Thyroid gland (tissue), 4 donors: ENCODE measurements around the gene VPS35L. TPM values are rescaled to one million over a fixed set of nuclear protein-coding genes. Genes with fewer than 3 reads are reported as not detected.
A peak's percentile ranks its signal among the peaks of the same experiment; 100 is the strongest.

Source experiments
- DNase-seq, 2 donors: peaks; one replicate each; pipeline ENCODE4 v3.0.0-alpha.2; 2019
- H3K27ac ChIP-seq, 3 donors: fragments of 200-600 bp; sonication (generic); 1 replicate in 2 of 3; 2 replicates in 1 of 3; pipeline ENCODE4 v1.5.1; 2016 to 2019; ENCODE audit warnings: mild to moderate bottlenecking in 1 of 3, moderate library complexity in 1 of 3
- H3K27me3 ChIP-seq: fragments of 200-600 bp; sonication (generic); one replicate; pipeline ENCODE4 v1.5.1; 2019
- H3K36me3 ChIP-seq, 2 donors: fragments of 200-600 bp; sonication (generic); one replicate each; pipeline ENCODE4 v1.5.1; 2016 to 2019
- H3K4me1 ChIP-seq, 2 donors: fragments of 200-600 bp; sonication (generic); one replicate each; pipeline ENCODE4 v1.5.1; 2017 to 2019
- H3K4me3 ChIP-seq, 3 donors: fragments of 200-600 bp; sonication (generic); replicated peaks in 1 of 3; 1 replicate in 2 of 3; 2 replicates in 1 of 3; pipeline ENCODE4 v1.5.1; 2016; ENCODE audit warnings: mild to moderate bottlenecking in 1 of 3
- H3K9me3 ChIP-seq: fragments of 200-600 bp; sonication (generic); one replicate; pipeline ENCODE4 v1.5.1; 2017
- POLR2A ChIP-seq, 2 donors: fragments of 450-650 bp; IDR thresholded peaks; one replicate each; pipeline ENCODE4 v1.6.1; 2017; ENCODE audit warnings: antibody characterized with exemption in 2 of 2, mild to moderate bottlenecking in 2 of 2, moderate library complexity in 1 of 2
- WGBS, 2 donors: methylation state at CpG; one replicate each; pipeline ENCODE4 v1.1.5; 2017; 5-methylcytosine and 5-hydroxymethylcytosine counted together
- intact Hi-C: fragments of 100-400 bp; cut with DNase I; formaldehyde crosslinking; loops from one replicate; pipeline ENCODE4 v1.15.1; 2023
- total RNA-seq, 4 donors: library from RNA; depleted of rRNA; stranded (reverse); fragments of >200 nt; gene quantifications; one replicate each; pipeline ENCODE4 v1.2.3, GENCODE V29; 2016
- TF ChIP-seq, protein P1 (sequence below), 6 experiments: fragments of 200-600 bp in 3 of 6; fragments of 450-650 bp in 3 of 6; sonication (generic) in 3 of 6; IDR thresholded peaks; one replicate each; pipeline ENCODE4 v1.5.1; 2016 to 2019; ENCODE audit warnings: antibody characterized with exemption in 6 of 6, mild to moderate bottlenecking in 2 of 6, inconsistent platforms in 1 of 6, moderate library complexity in 1 of 6

The VPS35L gene
- total RNA-seq, 4 donors from 2014 or later = 64.9 to 74.3 (median 68.8) TPM

GRCh38 chr16:19735074-19735867 lies 179.8 kb downstream of the VPS35L start:
- H3K9me3 ChIP-seq = no peaks in the 10 kb centered on the region
- H3K4me1 ChIP-seq = peaks cover 5 to 28% of the 10 kb centered on the region in 2 donors
- peak; percentile 74 to 80 for DNase-seq
- no peak overlapping the region for H3K4me3 ChIP-seq
- WGBS, 2 donors = 58 to 60% methylated on average over 9 of the region's 9 CpGs
- no peak for TF ChIP-seq POLR2A (IDR thresholded peaks at IDR 0.05)
- TF ChIP-seq, protein P1, sequence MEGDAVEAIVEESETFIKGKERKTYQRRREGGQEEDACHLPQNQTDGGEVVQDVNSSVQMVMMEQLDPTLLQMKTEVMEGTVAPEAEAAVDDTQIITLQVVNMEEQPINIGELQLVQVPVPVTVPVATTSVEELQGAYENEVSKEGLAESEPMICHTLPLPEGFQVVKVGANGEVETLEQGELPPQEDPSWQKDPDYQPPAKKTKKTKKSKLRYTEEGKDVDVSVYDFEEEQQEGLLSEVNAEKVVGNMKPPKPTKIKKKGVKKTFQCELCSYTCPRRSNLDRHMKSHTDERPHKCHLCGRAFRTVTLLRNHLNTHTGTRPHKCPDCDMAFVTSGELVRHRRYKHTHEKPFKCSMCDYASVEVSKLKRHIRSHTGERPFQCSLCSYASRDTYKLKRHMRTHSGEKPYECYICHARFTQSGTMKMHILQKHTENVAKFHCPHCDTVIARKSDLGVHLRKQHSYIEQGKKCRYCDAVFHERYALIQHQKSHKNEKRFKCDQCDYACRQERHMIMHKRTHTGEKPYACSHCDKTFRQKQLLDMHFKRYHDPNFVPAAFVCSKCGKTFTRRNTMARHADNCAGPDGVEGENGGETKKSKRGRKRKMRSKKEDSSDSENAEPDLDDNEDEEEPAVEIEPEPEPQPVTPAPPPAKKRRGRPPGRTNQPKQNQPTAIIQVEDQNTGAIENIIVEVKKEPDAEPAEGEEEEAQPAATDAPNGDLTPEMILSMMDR (IDR thresholded peaks at IDR 0.05) = no peak
- H3K36me3 ChIP-seq = peaks cover 0 to 5% of the 10 kb centered on the region in 2 donors
- intact Hi-C loops = no loop called here
- H3K27me3 ChIP-seq = no peaks in the 10 kb centered on the region
- peak overlapping the region; percentile 31 to 41 (median 40) for H3K27ac ChIP-seq

- peak; percentile 67 to 71 for DNase-seq
- Histone ChIP-seq H3K27me3 (no peaks in the 10 kb centered on the region), H3K4me3 (no peak overlapping the region), H3K4me1 (peaks cover 5 to 28% of the 10 kb centered on the region in 2 donors), H3K9me3 (no peaks in the 10 kb centered on the region), H3K27ac (peak overlapping the region; percentile 16 to 69 (median 26)), H3K36me3 (peaks cover 0 to 5% of the 10 kb centered on the region in 2 donors)
- WGBS, 2 donors = 50 to 57% methylated on average over 12 of the region's 12 CpGs
- intact Hi-C loops = no loop called here
- TF ChIP-seq POLR2A (IDR thresholded peaks at IDR 0.05) = no peak
- TF ChIP-seq, protein P1 (IDR thresholded peaks at IDR 0.05) = no peak
Measured at GRCh38 chr16:19737306-19738038, 182.0 kb downstream of the VPS35L start.

DNA sequence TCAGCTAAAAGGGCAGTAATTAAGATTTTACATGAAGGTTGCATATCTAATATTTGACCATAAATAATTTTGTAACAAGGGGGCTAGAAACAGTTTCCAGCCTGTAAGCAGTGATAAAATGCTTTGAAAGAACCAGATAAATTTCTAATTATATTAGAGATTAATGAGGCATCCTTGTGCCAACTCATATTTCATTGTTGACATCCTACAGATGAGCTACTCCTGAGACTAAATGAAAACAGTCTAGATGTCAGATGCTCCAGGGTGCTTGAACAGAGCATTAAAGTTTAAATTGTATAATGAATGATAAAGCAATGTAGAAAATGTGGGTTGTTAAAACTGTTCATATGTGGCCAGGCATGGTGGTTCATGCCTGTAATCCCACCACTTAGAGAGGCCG lies 185.9 kb downstream of the VPS35L start:
- 100% methylated on average over 1 of the region's 1 CpG for WGBS, 2 donors
- TF ChIP-seq, protein P1 (IDR thresholded peaks at IDR 0.05) = no peak
- TF ChIP-seq POLR2A (IDR thresholded peaks at IDR 0.05) = no peak
- H3K9me3 ChIP-seq = no peaks in the 10 kb centered on the region
- H3K27me3 ChIP-seq = no peaks in the 10 kb centered on the region
- DNase-seq = no peak
- peaks cover 6 to 12% of the 10 kb centered on the region in 2 donors for H3K4me1 ChIP-seq
- intact Hi-C loops = no loop called here
- no peaks in the 10 kb centered on the region for H3K36me3 ChIP-seq
- no peak overlapping the region for H3K27ac ChIP-seq
- no peak overlapping the region for H3K4me3 ChIP-seq

DNA sequence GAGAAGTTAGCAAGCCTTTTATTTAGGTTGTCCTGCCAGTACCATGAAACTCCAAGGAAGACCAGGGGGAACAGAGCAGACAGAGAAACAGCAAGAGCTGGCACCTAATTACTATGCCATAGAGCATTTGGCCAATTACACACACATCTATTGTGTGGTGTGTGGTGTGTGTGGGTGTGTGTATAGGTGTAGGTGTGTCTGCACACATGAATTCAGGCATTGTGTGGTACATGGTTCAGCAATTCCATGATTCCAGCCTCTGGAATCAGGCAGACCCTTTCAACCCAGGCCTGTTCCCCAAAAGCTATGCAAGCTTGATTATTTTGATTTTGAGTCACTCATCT lies 188.3 kb downstream of the VPS35L start:
- no peak overlapping the region for H3K4me3 ChIP-seq
- no peak for TF ChIP-seq POLR2A (IDR thresholded peaks at IDR 0.05)
- TF ChIP-seq, protein P1 (IDR thresholded peaks at IDR 0.05) = no peak
- no peak for DNase-seq
- intact Hi-C loops = no loop called here
- H3K36me3 ChIP-seq = no peaks in the 10 kb centered on the region
- no peaks in the 10 kb centered on the region for H3K27me3 ChIP-seq
- no peak overlapping the region for H3K27ac ChIP-seq
- no peaks in the 10 kb centered on the region for H3K9me3 ChIP-seq
- peaks cover 15 to 17% of the 10 kb centered on the region in 2 donors for H3K4me1 ChIP-seq

- TF ChIP-seq, protein P1 (IDR thresholded peaks at IDR 0.05) = no peak
- no peak for TF ChIP-seq POLR2A (IDR thresholded peaks at IDR 0.05)
- Histone ChIP-seq H3K9me3 (no peaks in the 10 kb centered on the region), H3K4me3 (no peak overlapping the region), H3K4me1 (peaks cover 23 to 26% of the 10 kb centered on the region in 2 donors), H3K27ac (no peak overlapping the region), H3K27me3 (no peaks in the 10 kb centered on the region), H3K36me3 (no peaks in the 10 kb centered on the region)
- WGBS, 2 donors = 81 to 88% methylated on average over 3 of the region's 3 CpGs
- intact Hi-C loops = no loop called here
- no peak for DNase-seq
Measured at GRCh38 chr16:19744670-19745069, 189.2 kb downstream of the VPS35L start.
